ENCODE measurements around the gene OR6N2.

DNA sequence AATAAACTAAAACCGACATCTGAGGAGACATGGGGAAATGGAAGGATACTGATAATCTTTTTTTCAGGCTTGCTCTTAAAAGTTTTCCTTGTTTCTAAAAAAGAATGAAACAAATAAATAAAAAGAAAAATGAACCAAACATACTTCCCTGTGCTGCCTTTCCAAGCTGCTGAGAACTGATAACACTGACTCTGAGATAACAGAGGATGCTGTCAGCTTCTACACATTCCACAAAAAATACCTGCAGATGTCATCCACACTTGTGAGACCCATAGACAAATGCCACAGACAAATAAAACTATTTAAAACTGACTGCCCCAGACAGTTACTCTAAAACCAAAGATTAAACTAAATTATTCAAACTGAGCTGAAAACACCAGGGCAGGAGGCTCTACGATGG is 48.5 kb downstream of the OR6N2 start:
- no peak for TF ChIP-seq POLR2A (IDR thresholded peaks at IDR 0.05)
- TF ChIP-seq, protein P1, sequence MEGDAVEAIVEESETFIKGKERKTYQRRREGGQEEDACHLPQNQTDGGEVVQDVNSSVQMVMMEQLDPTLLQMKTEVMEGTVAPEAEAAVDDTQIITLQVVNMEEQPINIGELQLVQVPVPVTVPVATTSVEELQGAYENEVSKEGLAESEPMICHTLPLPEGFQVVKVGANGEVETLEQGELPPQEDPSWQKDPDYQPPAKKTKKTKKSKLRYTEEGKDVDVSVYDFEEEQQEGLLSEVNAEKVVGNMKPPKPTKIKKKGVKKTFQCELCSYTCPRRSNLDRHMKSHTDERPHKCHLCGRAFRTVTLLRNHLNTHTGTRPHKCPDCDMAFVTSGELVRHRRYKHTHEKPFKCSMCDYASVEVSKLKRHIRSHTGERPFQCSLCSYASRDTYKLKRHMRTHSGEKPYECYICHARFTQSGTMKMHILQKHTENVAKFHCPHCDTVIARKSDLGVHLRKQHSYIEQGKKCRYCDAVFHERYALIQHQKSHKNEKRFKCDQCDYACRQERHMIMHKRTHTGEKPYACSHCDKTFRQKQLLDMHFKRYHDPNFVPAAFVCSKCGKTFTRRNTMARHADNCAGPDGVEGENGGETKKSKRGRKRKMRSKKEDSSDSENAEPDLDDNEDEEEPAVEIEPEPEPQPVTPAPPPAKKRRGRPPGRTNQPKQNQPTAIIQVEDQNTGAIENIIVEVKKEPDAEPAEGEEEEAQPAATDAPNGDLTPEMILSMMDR (IDR thresholded peaks at IDR 0.05) = no peak

Measured in upper lobe of left lung (tissue), 4 donors.